ENCODE data around the gene PAQR7.

The PAQR7 gene

GRCh38 chr1:25900219-25900618 is 24.7 kb upstream of the PAQR7 start:
- DNase-seq = no peak

- no peak for DNase-seq
Measured at GRCh38 chr1:25899792-25900191, 24.3 kb upstream of the PAQR7 start.

GRCh38 chr1:25898223-25899015 is 22.9 kb upstream of the PAQR7 start:
- DNase-seq = no peak

- DNase-seq = no peak
Measured at GRCh38 chr1:25897754-25898153, 22.2 kb upstream of the PAQR7 start.

- peak; percentile 34 for DNase-seq
Measured at GRCh38 chr1:25896266-25896665, 20.8 kb upstream of the PAQR7 start.

- peak; percentile 84 for DNase-seq
Measured at GRCh38 chr1:25895365-25895990, 20.0 kb upstream of the PAQR7 start.

- no peak for DNase-seq
Measured at GRCh38 chr1:25893116-25893515, 17.6 kb upstream of the PAQR7 start.

- no peak for DNase-seq
Measured at GRCh38 chr1:25891606-25892005, 16.1 kb upstream of the PAQR7 start.

- peak; percentile 51 for DNase-seq
Measured at GRCh38 chr1:25890239-25891034, 14.9 kb upstream of the PAQR7 start.

GRCh38 chr1:25889470-25889869 is 14.0 kb upstream of the PAQR7 start:
- DNase-seq = peak; percentile 18

- DNase-seq = no peak
Measured at GRCh38 chr1:25888426-25888987, 13.0 kb upstream of the PAQR7 start.

- no peak for DNase-seq
Measured at GRCh38 chr1:25885602-25886001, 10.1 kb upstream of the PAQR7 start.

GRCh38 chr1:25881266-25881665 is 5.8 kb upstream of the PAQR7 start:
- DNase-seq = no peak

- DNase-seq = no peak
Measured at GRCh38 chr1:25880518-25880917, 5.0 kb upstream of the PAQR7 start.

GRCh38 chr1:25879675-25880074 is 4.2 kb upstream of the PAQR7 start:
- no peak for DNase-seq

GRCh38 chr1:25878690-25879089 is 3.2 kb upstream of the PAQR7 start:
- DNase-seq = no peak

GRCh38 chr1:25877155-25877554 is 1.6 kb upstream of the PAQR7 start:
- no peak for DNase-seq

- no peak for DNase-seq
Measured at GRCh38 chr1:25876693-25877077, 1.2 kb upstream of the PAQR7 start.

GRCh38 chr1:25875856-25876692 is 566 bp upstream of the PAQR7 start:
- no peak for DNase-seq

GRCh38 chr1:25874635-25875153 is 814 bp downstream of the PAQR7 start:
- DNase-seq = no peak

GRCh38 chr1:25874209-25874608 is 1.3 kb downstream of the PAQR7 start:
- no peak for DNase-seq

GRCh38 chr1:25873120-25873519 is 2.4 kb downstream of the PAQR7 start:
- no peak for DNase-seq

Data from HCEC 1CT (cell line).